HG03097 (cell line): Measurements from ENCODE around the gene AHCYL1.

Experiments
- ATAC-seq: cut with Tn5 transposase; IDR thresholded peaks from one replicate; pipeline ENCODE4 v1.9.1; 2021; ENCODE audit not compliant: unreplicated experiment, low FRiP score

AHCYL1 gene

GRCh38 chr1:109975718-109976117 is 8.8 kb upstream of the AHCYL1 start:
- no peak for ATAC-seq

- no peak for ATAC-seq
Observed at GRCh38 chr1:109976762-109977161, 7.8 kb upstream of the AHCYL1 start.

GRCh38 chr1:109977225-109977624 is 7.3 kb upstream of the AHCYL1 start:
- no peak for ATAC-seq

GRCh38 chr1:109977657-109978378 is 6.7 kb upstream of the AHCYL1 start:
- no peak for ATAC-seq

GRCh38 chr1:109978761-109979488 is 5.6 kb upstream of the AHCYL1 start:
- no peak for ATAC-seq

GRCh38 chr1:109979489-109980091 is 5.0 kb upstream of the AHCYL1 start:
- no peak for ATAC-seq

- ATAC-seq: no peak
Observed at GRCh38 chr1:109980324-109981003, 4.1 kb upstream of the AHCYL1 start.

- no peak for ATAC-seq
Observed at GRCh38 chr1:109981004-109981335, 3.6 kb upstream of the AHCYL1 start.

GRCh38 chr1:109983380-109984189 is 980 bp upstream of the AHCYL1 start:
- ATAC-seq: no peak

GRCh38 chr1:109984190-109984455 is 442 bp upstream of the AHCYL1 start:
- no peak for ATAC-seq

GRCh38 chr1:109985247-109986053 is 885 bp downstream of the AHCYL1 start:
- ATAC-seq: no peak

- no peak for ATAC-seq
Observed at GRCh38 chr1:109986054-109986444, 1.5 kb downstream of the AHCYL1 start.

GRCh38 chr1:109988349-109988914 is 3.9 kb downstream of the AHCYL1 start:
- ATAC-seq: no peak

GRCh38 chr1:109989506-109990301 is 5.1 kb downstream of the AHCYL1 start:
- ATAC-seq: no peak

GRCh38 chr1:109990302-109990653 is 5.7 kb downstream of the AHCYL1 start:
- no peak for ATAC-seq

GRCh38 chr1:109991400-109991925 is 6.9 kb downstream of the AHCYL1 start:
- no peak for ATAC-seq

- no peak for ATAC-seq
Observed at GRCh38 chr1:109993885-109994284, 9.3 kb downstream of the AHCYL1 start.

- ATAC-seq: no peak
Observed at GRCh38 chr1:109994654-109995053, 10.1 kb downstream of the AHCYL1 start.

- no peak for ATAC-seq
Observed at GRCh38 chr1:109995536-109995935, 11.0 kb downstream of the AHCYL1 start.
